GM21619 (cell line): ENCODE data around the gene BACH1.
A peak's percentile ranks its signal among the peaks of the same experiment; 100 is the strongest.

ENCODE experiments used
- ATAC-seq: cut with Tn5 transposase; IDR thresholded peaks from one replicate; pipeline ENCODE4 v1.9.1; 2021; ENCODE audit not compliant: unreplicated experiment

The BACH1 gene

GRCh38 chr21:29374481-29374880, 75.8 kb downstream of the BACH1 start:
- ATAC-seq = no peak

GRCh38 chr21:29376556-29376955, 77.8 kb downstream of the BACH1 start:
- peak; percentile 81 for ATAC-seq

GRCh38 chr21:29377266-29377665, 78.5 kb downstream of the BACH1 start:
- ATAC-seq = no peak

- ATAC-seq = no peak
Measured at GRCh38 chr21:29378832-29379231, 80.1 kb downstream of the BACH1 start.

- ATAC-seq = no peak
Measured at GRCh38 chr21:29379517-29380054, 80.9 kb downstream of the BACH1 start.

- no peak for ATAC-seq
Measured at GRCh38 chr21:29382030-29382654, 83.4 kb downstream of the BACH1 start.

DNA sequence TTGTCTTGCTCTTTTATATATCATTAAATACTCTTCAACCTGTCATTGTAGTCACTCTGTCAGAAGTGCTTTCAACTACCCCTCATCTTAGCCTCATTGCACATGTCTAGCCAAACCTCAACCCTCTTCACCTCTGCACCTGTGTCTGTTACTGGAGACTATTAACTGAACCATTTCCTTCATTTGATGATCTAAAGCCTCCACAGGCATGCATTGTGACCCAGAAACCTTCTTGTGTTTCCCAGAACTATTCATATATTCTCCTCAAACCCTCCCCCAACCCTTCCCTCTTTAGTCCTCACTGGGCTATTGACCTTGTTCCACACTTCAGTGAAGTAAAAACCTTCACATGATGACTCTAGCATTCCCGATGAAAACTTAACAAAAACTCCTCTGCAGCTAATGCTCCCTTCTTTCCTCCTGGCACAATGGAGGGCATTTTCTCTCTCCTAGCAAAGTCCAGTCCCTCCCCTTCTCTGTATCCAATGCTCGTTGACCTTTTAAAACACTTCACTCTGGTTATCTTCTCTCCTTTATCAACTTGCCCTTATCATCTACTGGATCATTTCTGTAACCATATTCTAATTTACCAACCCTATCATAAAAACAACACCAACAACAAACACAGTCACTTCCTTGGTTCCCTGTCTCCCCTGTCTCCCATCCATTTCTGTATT, 86.1 kb downstream of the BACH1 start:
- no peak for ATAC-seq

DNA sequence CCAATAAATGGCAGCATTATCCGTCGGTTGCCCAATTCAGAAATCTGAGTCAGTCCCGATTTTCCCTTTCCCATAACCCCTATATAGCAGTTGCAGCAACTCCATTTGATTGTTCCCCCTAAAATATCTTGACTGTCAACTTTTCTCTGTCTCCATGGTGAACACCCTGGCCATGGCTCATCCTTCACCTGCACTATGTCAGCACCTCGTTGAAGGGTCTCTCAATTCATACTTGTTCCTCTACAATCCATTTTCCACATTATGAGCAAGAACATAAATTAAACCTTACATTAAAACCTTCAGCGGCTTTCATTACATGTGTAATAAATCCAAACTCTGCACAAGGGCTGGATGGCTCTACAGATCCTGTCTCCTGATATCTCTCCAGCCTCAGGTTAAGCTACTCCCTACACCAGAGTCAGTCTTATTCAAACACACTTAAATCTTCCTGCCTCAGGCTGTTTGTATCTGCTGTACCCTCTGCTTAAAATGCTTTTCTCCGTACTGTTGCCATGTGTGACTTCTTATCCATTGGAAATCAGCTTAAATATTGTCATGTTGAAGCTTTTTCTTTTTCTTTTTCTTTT, 87.3 kb downstream of the BACH1 start:
- no peak for ATAC-seq

DNA sequence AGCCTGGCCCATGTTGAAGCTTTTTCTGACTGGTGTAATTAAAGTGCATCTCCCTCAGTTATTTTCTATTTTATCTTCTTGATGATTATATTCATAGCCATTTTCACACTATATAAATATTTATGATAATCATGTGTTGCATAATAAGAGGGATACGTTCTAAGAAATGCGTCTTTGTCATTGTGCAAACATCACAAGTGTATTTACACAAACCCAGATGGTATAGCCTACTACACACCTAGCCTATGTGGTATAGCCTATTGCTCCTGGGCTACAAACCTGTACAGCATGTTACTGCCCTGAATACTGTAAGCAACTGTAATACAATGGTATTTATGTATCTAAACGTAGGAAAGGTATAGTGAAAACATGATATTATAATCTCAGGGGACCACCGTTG, 88.1 kb downstream of the BACH1 start:
- ATAC-seq = no peak

GRCh38 chr21:29387598-29387997, 88.9 kb downstream of the BACH1 start:
- ATAC-seq = no peak

DNA sequence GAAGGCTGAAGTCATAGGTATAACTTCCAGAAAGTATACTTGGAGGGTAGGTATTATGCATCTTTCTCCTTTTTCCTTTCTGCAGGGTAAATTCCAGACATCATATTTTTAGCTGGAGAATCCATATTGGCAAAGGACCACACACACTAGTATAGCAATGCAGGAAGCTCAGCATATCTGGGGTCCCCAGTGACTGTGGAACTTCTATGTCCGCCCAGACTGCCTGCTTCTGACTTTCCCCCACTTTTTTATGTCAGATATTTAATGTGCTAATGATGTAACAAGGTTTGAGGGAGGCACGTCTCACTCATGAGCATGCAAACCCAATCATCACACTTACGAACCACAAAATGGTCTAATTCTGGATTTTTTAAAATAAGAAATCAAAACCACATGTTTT, 90.4 kb downstream of the BACH1 start:
- no peak for ATAC-seq

- ATAC-seq = no peak
Measured at GRCh38 chr21:29390778-29391177, 92.1 kb downstream of the BACH1 start.

DNA sequence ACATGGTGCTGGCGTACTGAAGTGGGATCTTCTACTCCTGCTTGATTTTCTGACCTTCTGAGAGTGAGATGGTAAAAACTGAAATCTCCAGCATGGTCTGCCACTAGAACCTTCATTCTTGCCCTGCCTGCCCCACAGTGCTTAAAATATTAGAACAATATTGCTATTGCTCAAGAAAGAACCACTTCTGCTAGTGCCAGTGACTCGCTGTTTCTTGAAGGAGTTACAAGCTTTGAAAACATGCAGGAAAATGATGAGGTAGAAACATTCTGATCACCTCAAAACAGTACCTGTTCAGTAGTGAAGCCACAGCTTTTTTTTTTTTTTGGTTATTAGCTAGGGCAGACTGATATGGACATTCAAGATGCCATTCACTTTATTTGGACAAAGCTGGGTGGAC, 95.3 kb downstream of the BACH1 start:
- ATAC-seq = no peak
